Measurements from ENCODE around the gene PRKCZ.
"Not testable (repeated sequence)": the region's sequence is repeated elsewhere in the genome, so short reads cannot be mapped to it uniquely, and the experiment has no call there.

The PRKCZ gene

GRCh38 chr1:2115008-2115641, 64.9 kb downstream of the PRKCZ start:
- no peak for DNase-seq (ENCODE audit: low read depth)

- DNase-seq (ENCODE audit: low read depth) = no peak
Observed at GRCh38 chr1:2115702-2116341, 65.6 kb downstream of the PRKCZ start.

GRCh38 chr1:2119886-2120285, 69.7 kb downstream of the PRKCZ start:
- no peak for DNase-seq (ENCODE audit: low read depth)

GRCh38 chr1:2121101-2121691, 71.0 kb downstream of the PRKCZ start:
- DNase-seq (ENCODE audit: low read depth) = no peak

GRCh38 chr1:2121794-2122193, 71.6 kb downstream of the PRKCZ start:
- DNase-seq (ENCODE audit: low read depth) = not testable (repeated sequence)

GRCh38 chr1:2124446-2125198, 74.4 kb downstream of the PRKCZ start:
- no peak for DNase-seq (ENCODE audit: low read depth)

GRCh38 chr1:2125350-2126211, 75.4 kb downstream of the PRKCZ start:
- DNase-seq (ENCODE audit: low read depth) = no peak

- no peak for DNase-seq (ENCODE audit: low read depth)
Observed at GRCh38 chr1:2126331-2127186, 76.3 kb downstream of the PRKCZ start.

GRCh38 chr1:2127187-2128145, 77.3 kb downstream of the PRKCZ start:
- no peak for DNase-seq (ENCODE audit: low read depth)

GRCh38 chr1:2128189-2128901, 78.1 kb downstream of the PRKCZ start:
- no peak for DNase-seq (ENCODE audit: low read depth)

- DNase-seq (ENCODE audit: low read depth) = no peak
Observed at GRCh38 chr1:2129256-2129943, 79.2 kb downstream of the PRKCZ start.

- DNase-seq (ENCODE audit: low read depth) = no peak
Observed at GRCh38 chr1:2130156-2130555, 79.9 kb downstream of the PRKCZ start.

- DNase-seq (ENCODE audit: low read depth) = no peak
Observed at GRCh38 chr1:2130871-2131289, 80.7 kb downstream of the PRKCZ start.

- peak; percentile 31 for DNase-seq (ENCODE audit: low read depth)
Observed at GRCh38 chr1:2132222-2133038, 82.2 kb downstream of the PRKCZ start.

GRCh38 chr1:2133039-2133878, 83.0 kb downstream of the PRKCZ start:
- peak; percentile 94 for DNase-seq (ENCODE audit: low read depth)

- DNase-seq (ENCODE audit: low read depth) = no peak
Observed at GRCh38 chr1:2133879-2134215, 83.6 kb downstream of the PRKCZ start.

- DNase-seq (ENCODE audit: low read depth) = no peak
Observed at GRCh38 chr1:2134266-2134620, 84.0 kb downstream of the PRKCZ start.

Data from GM04504 (cell line).